ENCODE data around the gene VAPA. TPM values are rescaled to one million over a fixed set of nuclear protein-coding genes. Genes with fewer than 3 reads are reported as not detected.

The VAPA gene
- total and polyA plus RNA-seq, 2 donors (not counting 1 experiment from before 2014, with no cell fraction given) = 235 to 420 TPM

DNA sequence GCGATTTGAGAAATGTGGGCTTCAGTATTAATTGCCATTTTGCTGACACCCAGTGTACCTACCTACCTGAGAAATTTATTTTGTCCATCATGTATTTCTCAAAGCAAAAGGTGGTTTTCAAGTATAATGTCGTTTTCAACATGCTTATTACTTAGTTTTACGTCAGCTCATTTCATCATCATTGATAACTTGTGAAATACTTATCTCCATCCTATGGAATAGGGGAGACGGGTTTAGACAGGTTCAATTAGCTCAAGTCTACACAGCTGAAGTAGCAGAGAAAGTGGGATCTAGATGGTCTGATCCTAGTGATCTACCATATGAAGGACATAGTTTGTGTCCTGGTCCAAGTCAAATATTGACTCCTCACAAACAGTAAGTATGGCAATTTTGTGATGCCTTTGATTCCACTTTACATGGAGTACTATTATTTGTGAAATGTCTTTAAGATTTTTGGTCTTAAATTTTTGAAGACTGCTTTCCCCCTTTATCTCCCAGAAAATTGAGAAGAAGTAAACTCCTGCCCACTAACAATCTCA, 45.1 kb downstream of the VAPA start:
- peaks cover 1% of the 10 kb centered on the region for H3K36me3 ChIP-seq (ENCODE audit: control insufficient read depth, insufficient read depth, low read length)
- H3K4me2 ChIP-seq (ENCODE audit: extremely low read depth, insufficient read depth, low read length) = no peak overlapping the region
- no peak overlapping the region for H3K4me3 ChIP-seq (replicated peaks in 1 of 4; ENCODE audit: control extremely low read depth in 1 of 4, insufficient read depth in 1 of 4, low read depth in 3 of 4, low read length in 4 of 4)
- no peaks in the 10 kb centered on the region for H3K27me3 ChIP-seq (ENCODE audit: control insufficient read depth, insufficient read depth, low read length)
- no peak for DNase-seq (ENCODE audit: low read depth in 2 of 2)
- H3K9ac ChIP-seq (ENCODE audit: insufficient read depth, low read length) = no peak overlapping the region
- no peak for TF ChIP-seq EZH2 (IDR thresholded peaks at IDR 0.05; ENCODE audit: low read length, missing control alignments)
- TF ChIP-seq, protein P1, sequence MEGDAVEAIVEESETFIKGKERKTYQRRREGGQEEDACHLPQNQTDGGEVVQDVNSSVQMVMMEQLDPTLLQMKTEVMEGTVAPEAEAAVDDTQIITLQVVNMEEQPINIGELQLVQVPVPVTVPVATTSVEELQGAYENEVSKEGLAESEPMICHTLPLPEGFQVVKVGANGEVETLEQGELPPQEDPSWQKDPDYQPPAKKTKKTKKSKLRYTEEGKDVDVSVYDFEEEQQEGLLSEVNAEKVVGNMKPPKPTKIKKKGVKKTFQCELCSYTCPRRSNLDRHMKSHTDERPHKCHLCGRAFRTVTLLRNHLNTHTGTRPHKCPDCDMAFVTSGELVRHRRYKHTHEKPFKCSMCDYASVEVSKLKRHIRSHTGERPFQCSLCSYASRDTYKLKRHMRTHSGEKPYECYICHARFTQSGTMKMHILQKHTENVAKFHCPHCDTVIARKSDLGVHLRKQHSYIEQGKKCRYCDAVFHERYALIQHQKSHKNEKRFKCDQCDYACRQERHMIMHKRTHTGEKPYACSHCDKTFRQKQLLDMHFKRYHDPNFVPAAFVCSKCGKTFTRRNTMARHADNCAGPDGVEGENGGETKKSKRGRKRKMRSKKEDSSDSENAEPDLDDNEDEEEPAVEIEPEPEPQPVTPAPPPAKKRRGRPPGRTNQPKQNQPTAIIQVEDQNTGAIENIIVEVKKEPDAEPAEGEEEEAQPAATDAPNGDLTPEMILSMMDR (conservative IDR thresholded peaks at IDR 0.05 in 1 of 2, IDR thresholded peaks at IDR 0.05 in 1 of 2; ENCODE audit: low read depth in 1 of 2, low read length in 2 of 2) = no peak
- H3K4me1 ChIP-seq (ENCODE audit: control insufficient read depth, extremely low read depth, insufficient read depth, low read length) = no peaks in the 10 kb centered on the region
- no peak overlapping the region for H3K27ac ChIP-seq (ENCODE audit: insufficient read depth, low read length)
- H3K79me2 ChIP-seq (ENCODE audit: control insufficient read depth, insufficient read depth, low read length) = no peaks in the 10 kb centered on the region
- H3K9me3 ChIP-seq (ENCODE audit: control insufficient read depth, insufficient read depth, low read depth, low read length) = no peaks in the 10 kb centered on the region
- H2AFZ ChIP-seq (ENCODE audit: low read length) = no peak overlapping the region
- peaks cover 3% of the 10 kb centered on the region for H4K20me1 ChIP-seq (ENCODE audit: control insufficient read depth, extremely low read depth, insufficient read depth, low read length)

DNA sequence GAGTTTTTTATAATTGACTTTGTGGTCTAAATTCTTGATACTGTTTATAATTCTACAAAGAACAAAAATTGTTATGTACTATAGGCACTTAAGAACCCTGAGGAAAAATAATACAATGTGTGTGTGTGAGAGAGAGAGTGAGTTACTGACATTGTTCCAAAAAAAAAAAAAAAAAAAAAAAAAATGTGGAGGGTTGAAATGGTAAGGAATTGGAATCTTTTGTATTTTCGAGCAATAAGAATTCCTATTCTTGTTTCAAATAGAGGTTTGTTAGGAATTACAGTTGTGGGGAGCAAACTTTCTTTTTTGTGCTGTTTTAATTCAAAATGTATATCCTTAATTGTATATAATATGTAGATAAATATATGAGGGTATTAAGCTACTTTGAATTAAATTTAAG, 45.7 kb downstream of the VAPA start:
- Histone ChIP-seq H3K9ac (ENCODE audit: insufficient read depth, low read length) (no peak overlapping the region), H2AFZ (ENCODE audit: low read length) (no peak overlapping the region), H3K4me1 (ENCODE audit: control insufficient read depth, extremely low read depth, insufficient read depth, low read length) (no peaks in the 10 kb centered on the region), H3K4me3 (replicated peaks in 1 of 4; ENCODE audit: control extremely low read depth in 1 of 4, insufficient read depth in 1 of 4, low read depth in 3 of 4, low read length in 4 of 4) (no peak overlapping the region), H3K79me2 (ENCODE audit: control insufficient read depth, insufficient read depth, low read length) (no peaks in the 10 kb centered on the region), H3K9me3 (ENCODE audit: control insufficient read depth, insufficient read depth, low read depth, low read length) (no peaks in the 10 kb centered on the region), H3K27me3 (ENCODE audit: control insufficient read depth, insufficient read depth, low read length) (no peaks in the 10 kb centered on the region), H3K36me3 (ENCODE audit: control insufficient read depth, insufficient read depth, low read length) (no peaks in the 10 kb centered on the region), H3K4me2 (ENCODE audit: extremely low read depth, insufficient read depth, low read length) (no peak overlapping the region), H4K20me1 (ENCODE audit: control insufficient read depth, extremely low read depth, insufficient read depth, low read length) (no peaks in the 10 kb centered on the region), H3K27ac (ENCODE audit: insufficient read depth, low read length) (no peak overlapping the region)
- TF ChIP-seq, protein P1 (conservative IDR thresholded peaks at IDR 0.05 in 1 of 2, IDR thresholded peaks at IDR 0.05 in 1 of 2; ENCODE audit: low read depth in 1 of 2, low read length in 2 of 2) = no peak
- no peak for TF ChIP-seq EZH2 (IDR thresholded peaks at IDR 0.05; ENCODE audit: low read length, missing control alignments)
- no peak for DNase-seq (ENCODE audit: low read depth in 2 of 2)

DNA sequence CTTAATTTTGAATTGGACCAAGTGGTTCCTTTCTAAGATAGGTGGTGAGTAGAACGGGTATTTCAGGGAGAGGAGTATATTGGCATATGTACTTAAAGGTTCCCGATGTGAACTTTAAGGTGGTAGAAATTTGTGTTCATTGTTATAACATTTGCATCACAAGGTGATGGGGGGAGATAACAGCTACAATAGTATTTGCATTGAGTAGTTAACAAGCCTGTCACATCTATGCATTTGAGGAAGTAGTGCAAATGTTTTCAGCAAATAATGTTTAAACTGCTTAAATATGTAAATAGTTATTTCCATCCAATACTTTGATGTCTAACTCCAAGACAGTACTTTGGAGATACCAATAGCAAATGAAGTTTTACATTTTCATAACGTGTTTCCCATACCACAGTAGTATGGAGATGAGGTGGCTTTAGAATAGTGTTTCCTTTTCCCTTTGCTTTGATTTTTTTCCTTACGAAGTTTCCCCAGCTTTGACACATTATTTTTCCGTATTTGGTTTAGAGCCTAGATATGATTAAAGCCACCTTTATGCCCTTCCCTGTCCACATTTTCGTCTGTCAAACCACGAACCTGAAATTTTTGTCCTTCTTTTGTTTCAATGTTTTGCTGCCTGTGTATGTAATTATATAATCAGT, 46.6 kb downstream of the VAPA start:
- Histone ChIP-seq H2AFZ (ENCODE audit: low read length) (no peak overlapping the region), H3K4me1 (ENCODE audit: control insufficient read depth, extremely low read depth, insufficient read depth, low read length) (no peaks in the 10 kb centered on the region), H3K27me3 (ENCODE audit: control insufficient read depth, insufficient read depth, low read length) (no peaks in the 10 kb centered on the region), H3K27ac (ENCODE audit: insufficient read depth, low read length) (no peak overlapping the region), H3K9me3 (ENCODE audit: control insufficient read depth, insufficient read depth, low read depth, low read length) (no peaks in the 10 kb centered on the region), H4K20me1 (ENCODE audit: control insufficient read depth, extremely low read depth, insufficient read depth, low read length) (no peaks in the 10 kb centered on the region), H3K9ac (ENCODE audit: insufficient read depth, low read length) (no peak overlapping the region), H3K36me3 (ENCODE audit: control insufficient read depth, insufficient read depth, low read length) (no peaks in the 10 kb centered on the region), H3K79me2 (ENCODE audit: control insufficient read depth, insufficient read depth, low read length) (no peaks in the 10 kb centered on the region), H3K4me3 (replicated peaks in 1 of 4; ENCODE audit: control extremely low read depth in 1 of 4, insufficient read depth in 1 of 4, low read depth in 3 of 4, low read length in 4 of 4) (no peak overlapping the region), H3K4me2 (ENCODE audit: extremely low read depth, insufficient read depth, low read length) (no peak overlapping the region)
- TF ChIP-seq, protein P1 (conservative IDR thresholded peaks at IDR 0.05 in 1 of 2, IDR thresholded peaks at IDR 0.05 in 1 of 2; ENCODE audit: low read depth in 1 of 2, low read length in 2 of 2) = no peak
- TF ChIP-seq EZH2 (IDR thresholded peaks at IDR 0.05; ENCODE audit: low read length, missing control alignments) = no peak
- DNase-seq (ENCODE audit: low read depth in 2 of 2) = no peak
